Measurements from ENCODE around the gene APAF1. TPM values are rescaled to one million over a fixed set of nuclear protein-coding genes. Genes with fewer than 3 reads are reported as not detected.

APAF1 gene
- total and polyA plus RNA-seq, 9 of the 15 experiments (the other 6 are each of a cell fraction or from before 2014, with no cell fraction given), result 5.1 to 15.7 (median 9.9) TPM

GRCh38 chr12:98698603-98699463, 53.7 kb downstream of the APAF1 start (continued):
- peak; percentile 52; the same call in 1 of the 2 replicates for TF ChIP-seq REST (IDR thresholded peaks at IDR 0.05; ENCODE audit: borderline replicate concordance)
- TF ChIP-seq REST (CRISPR knock-in tag; IDR thresholded peaks at IDR 0.05; ENCODE audit: low read depth), result no peak
- TF ChIP-seq SMC3 (conservative IDR thresholded peaks at IDR 0.05; ENCODE audit: insufficient read depth, low read depth, low read length), result peak; percentile 75
- TF ChIP-seq, protein P1, sequence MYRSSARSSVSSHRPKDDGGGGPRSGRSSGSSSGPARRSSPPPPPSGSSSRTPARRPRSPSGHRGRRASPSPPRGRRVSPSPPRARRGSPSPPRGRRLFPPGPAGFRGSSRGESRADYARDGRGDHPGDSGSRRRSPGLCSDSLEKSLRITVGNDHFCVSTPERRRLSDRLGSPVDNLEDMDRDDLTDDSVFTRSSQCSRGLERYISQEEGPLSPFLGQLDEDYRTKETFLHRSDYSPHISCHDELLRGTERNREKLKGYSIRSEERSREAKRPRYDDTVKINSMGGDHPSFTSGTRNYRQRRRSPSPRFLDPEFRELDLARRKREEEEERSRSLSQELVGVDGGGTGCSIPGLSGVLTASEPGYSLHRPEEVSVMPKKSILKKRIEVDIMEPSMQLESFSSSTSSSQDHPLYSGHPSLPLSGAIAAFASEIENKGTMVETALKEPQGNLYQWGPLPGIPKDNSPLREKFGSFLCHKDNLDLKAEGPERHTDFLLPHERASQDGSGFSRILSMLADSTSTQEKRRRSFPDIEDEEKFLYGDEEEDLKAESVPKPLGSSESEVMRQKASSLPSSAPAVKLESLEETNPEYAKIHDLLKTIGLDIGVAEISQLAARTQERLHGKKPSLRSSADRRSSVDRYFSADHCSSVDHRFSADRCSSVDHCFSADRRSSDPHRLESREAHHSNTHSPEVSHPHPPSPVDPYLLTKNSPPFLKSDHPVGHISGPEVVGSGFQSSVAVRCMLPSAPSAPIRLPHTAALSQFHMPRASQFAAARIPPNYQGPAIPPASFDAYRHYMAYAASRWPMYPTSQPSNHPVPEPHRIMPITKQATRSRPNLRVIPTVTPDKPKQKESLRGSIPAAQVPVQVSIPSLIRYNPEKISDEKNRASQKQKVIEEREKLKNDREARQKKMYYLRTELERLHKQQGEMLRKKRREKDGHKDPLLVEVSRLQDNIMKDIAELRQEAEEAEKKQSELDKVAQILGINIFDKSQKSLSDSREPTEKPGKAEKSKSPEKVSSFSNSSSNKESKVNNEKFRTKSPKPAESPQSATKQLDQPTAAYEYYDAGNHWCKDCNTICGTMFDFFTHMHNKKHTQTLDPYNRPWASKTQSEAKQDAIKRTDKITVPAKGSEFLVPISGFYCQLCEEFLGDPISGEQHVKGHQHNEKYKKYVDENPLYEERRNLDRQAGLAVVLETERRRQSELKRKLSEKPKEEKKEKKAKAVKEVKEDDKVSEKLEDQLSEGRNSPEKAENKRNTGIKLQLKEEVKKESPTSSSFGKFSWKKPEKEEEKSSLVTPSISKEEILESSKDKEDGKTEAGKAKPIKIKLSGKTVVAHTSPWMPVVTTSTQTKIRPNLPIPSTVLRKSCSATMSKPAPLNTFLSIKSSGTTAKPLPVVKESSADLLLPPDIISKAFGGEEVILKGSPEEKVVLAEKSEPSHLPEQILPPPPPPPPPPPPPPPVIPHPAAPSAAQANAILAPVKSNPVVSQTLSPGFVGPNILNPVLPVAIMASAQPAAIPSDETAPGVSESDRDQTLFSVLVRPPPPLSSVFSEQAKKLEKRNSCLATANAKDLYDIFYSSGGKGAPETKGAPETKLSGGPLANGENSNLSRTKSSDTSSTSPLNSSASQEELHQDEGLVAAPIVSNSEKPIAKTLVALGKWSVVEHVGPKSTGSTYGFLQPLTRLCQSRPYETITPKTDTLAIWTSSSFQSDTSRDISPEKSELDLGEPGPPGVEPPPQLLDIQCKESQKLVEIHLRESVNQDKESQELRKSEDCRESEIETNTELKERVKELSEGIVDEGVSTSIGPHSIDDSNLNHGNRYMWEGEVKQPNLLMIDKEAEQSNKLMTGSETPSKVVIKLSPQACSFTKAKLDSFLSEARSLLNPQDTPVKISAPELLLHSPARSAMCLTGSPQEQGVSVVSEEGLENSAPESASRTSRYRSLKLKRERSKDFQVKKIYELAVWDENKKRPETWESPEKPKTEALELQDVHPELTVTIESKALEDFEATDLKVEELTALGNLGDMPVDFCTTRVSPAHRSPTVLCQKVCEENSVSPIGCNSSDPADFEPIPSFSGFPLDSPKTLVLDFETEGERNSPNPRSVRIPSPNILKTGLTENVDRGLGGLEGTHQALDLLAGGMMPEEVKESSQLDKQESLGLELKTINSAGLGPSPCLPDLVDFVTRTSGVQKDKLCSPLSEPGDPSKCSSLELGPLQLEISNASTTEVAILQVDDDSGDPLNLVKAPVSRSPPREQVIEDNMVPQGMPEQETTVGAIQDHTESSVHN (IDR thresholded peaks at IDR 0.05; ENCODE audit: borderline replicate concordance in 1 of 2, low read depth in 1 of 2), result no peak

Data from K562 (cell line).